Epithelial cell of prostate (primary cell): Measurements from ENCODE around the gene SCRN3.

Source experiments
- DNase-seq: peaks from one replicate; pipeline ENCODE4 v3.0.0-alpha.2; 2011; ENCODE audit warnings: low read depth, low spot score
- H3K27ac ChIP-seq: fragments of 450-650 bp; 2 replicates; pipeline ENCODE4 v1.5.1; 2017; ENCODE audit warnings: mild to moderate bottlenecking

Gene SCRN3

GRCh38 chr2:174465327-174465726 lies 69.8 kb downstream of the SCRN3 start:
- DNase-seq: no peak

GRCh38 chr2:174473796-174474195 lies 78.3 kb downstream of the SCRN3 start:
- DNase-seq: no peak
- no peak overlapping the region for H3K27ac ChIP-seq

More at GRCh38 chr2:174465327-174465726, 69.8 kb downstream of the SCRN3 start:
- H3K27ac ChIP-seq: no peak overlapping the region

GRCh38 chr2:174477759-174478158 lies 82.2 kb downstream of the SCRN3 start:
- DNase-seq: no peak
- no peak overlapping the region for H3K27ac ChIP-seq
